ENCODE data around the gene OCEL1.
"Not testable (repeated sequence)": the region's sequence is repeated elsewhere in the genome, so short reads cannot be mapped to it uniquely, and the experiment has no call there.

OCEL1 gene

GRCh38 chr19:17185590-17185989, 40.4 kb upstream of the OCEL1 start:
- H3K36me3 ChIP-seq (replicated peaks; ENCODE audit: insufficient read depth, low read length), result no peaks in the 10 kb centered on the region

GRCh38 chr19:17191736-17192135, 34.3 kb upstream of the OCEL1 start:
- H3K9ac ChIP-seq (ENCODE audit: low read length); H3K36me3 ChIP-seq (replicated peaks; ENCODE audit: insufficient read depth, low read length); H2AFZ ChIP-seq (ENCODE audit: low read length); H3K27ac ChIP-seq (ENCODE audit: low read length); H3F3A ChIP-seq (ENCODE audit: insufficient read depth, low read length); H4K20me1 ChIP-seq (ENCODE audit: insufficient read depth, low read length); H3K9me3 ChIP-seq (replicated peaks; ENCODE audit: insufficient read depth, low read length); DNase-seq; H3K4me2 ChIP-seq (ENCODE audit: low read depth, low read length); H3K79me2 ChIP-seq (ENCODE audit: low read length); H3K4me1 ChIP-seq (ENCODE audit: low read length); H3K9me2 ChIP-seq (replicated peaks; ENCODE audit: insufficient read depth, low read length); H3K4me3 ChIP-seq (ENCODE audit: low read length); H3K27me3 ChIP-seq (replicated peaks; ENCODE audit: insufficient read depth, low read length): not testable (repeated sequence)

More at GRCh38 chr19:17185590-17185989, 40.4 kb upstream of the OCEL1 start:
- Histone ChIP-seq H3K4me1 (ENCODE audit: low read length) (no peaks in the 10 kb centered on the region), H3K4me2 (ENCODE audit: low read depth, low read length) (no peak overlapping the region), H3K27ac (ENCODE audit: low read length) (no peak overlapping the region), H4K20me1 (ENCODE audit: insufficient read depth, low read length) (no peaks in the 10 kb centered on the region), H2AFZ (ENCODE audit: low read length) (no peak overlapping the region), H3K9ac (ENCODE audit: low read length) (no peak overlapping the region), H3F3A (ENCODE audit: insufficient read depth, low read length) (no peaks in the 10 kb centered on the region), H3K27me3 (replicated peaks; ENCODE audit: insufficient read depth, low read length) (no peaks in the 10 kb centered on the region), H3K79me2 (ENCODE audit: low read length) (no peaks in the 10 kb centered on the region), H3K9me2 (replicated peaks; ENCODE audit: insufficient read depth, low read length) (no peaks in the 10 kb centered on the region), H3K9me3 (replicated peaks; ENCODE audit: insufficient read depth, low read length) (no peaks in the 10 kb centered on the region), H3K4me3 (ENCODE audit: low read length) (no peak overlapping the region)
- TF ChIP-seq EZH2phosphoT487 (IDR thresholded peaks at IDR 0.05; ENCODE audit: low read length) (no peak), CTCF (IDR thresholded peaks at IDR 0.05; ENCODE audit: low read length) (no peak), EZH2 (optimal IDR thresholded peaks at IDR 0.05; ENCODE audit: low read depth, low read length) (no peak)
- DNase-seq, result no peak

GRCh38 chr19:17192751-17193150, 33.3 kb upstream of the OCEL1 start:
- Histone ChIP-seq H3K9me3 (replicated peaks; ENCODE audit: insufficient read depth, low read length) (no peaks in the 10 kb centered on the region), H3K79me2 (ENCODE audit: low read length) (no peaks in the 10 kb centered on the region), H3K27me3 (replicated peaks; ENCODE audit: insufficient read depth, low read length) (no peaks in the 10 kb centered on the region), H2AFZ (ENCODE audit: low read length) (no peak overlapping the region), H4K20me1 (ENCODE audit: insufficient read depth, low read length) (no peaks in the 10 kb centered on the region), H3F3A (ENCODE audit: insufficient read depth, low read length) (no peaks in the 10 kb centered on the region), H3K9me2 (replicated peaks; ENCODE audit: insufficient read depth, low read length) (no peaks in the 10 kb centered on the region), H3K4me1 (ENCODE audit: low read length) (no peaks in the 10 kb centered on the region), H3K36me3 (replicated peaks; ENCODE audit: insufficient read depth, low read length) (no peaks in the 10 kb centered on the region), H3K9ac (ENCODE audit: low read length) (no peak overlapping the region), H3K4me3 (ENCODE audit: low read length) (no peak overlapping the region), H3K27ac (ENCODE audit: low read length) (no peak overlapping the region), H3K4me2 (ENCODE audit: low read depth, low read length) (no peak overlapping the region)
- no peak for DNase-seq
- TF ChIP-seq EZH2 (optimal IDR thresholded peaks at IDR 0.05; ENCODE audit: low read depth, low read length), result no peak
- TF ChIP-seq EZH2phosphoT487 (IDR thresholded peaks at IDR 0.05; ENCODE audit: low read length), result no peak
- TF ChIP-seq CTCF (IDR thresholded peaks at IDR 0.05; ENCODE audit: low read length), result no peak

GRCh38 chr19:17194608-17195007, 31.4 kb upstream of the OCEL1 start:
- TF ChIP-seq CTCF (IDR thresholded peaks at IDR 0.05; ENCODE audit: low read length) (no peak), EZH2 (optimal IDR thresholded peaks at IDR 0.05; ENCODE audit: low read depth, low read length) (no peak), EZH2phosphoT487 (IDR thresholded peaks at IDR 0.05; ENCODE audit: low read length) (no peak)
- Histone ChIP-seq H3K9me2 (replicated peaks; ENCODE audit: insufficient read depth, low read length) (no peaks in the 10 kb centered on the region), H3K9ac (ENCODE audit: low read length) (no peak overlapping the region), H3K79me2 (ENCODE audit: low read length) (no peaks in the 10 kb centered on the region), H3K9me3 (replicated peaks; ENCODE audit: insufficient read depth, low read length) (no peaks in the 10 kb centered on the region), H3K4me1 (ENCODE audit: low read length) (no peaks in the 10 kb centered on the region), H3F3A (ENCODE audit: insufficient read depth, low read length) (no peaks in the 10 kb centered on the region), H4K20me1 (ENCODE audit: insufficient read depth, low read length) (no peaks in the 10 kb centered on the region), H3K36me3 (replicated peaks; ENCODE audit: insufficient read depth, low read length) (no peaks in the 10 kb centered on the region), H3K4me2 (ENCODE audit: low read depth, low read length) (no peak overlapping the region), H2AFZ (ENCODE audit: low read length) (no peak overlapping the region), H3K4me3 (ENCODE audit: low read length) (no peak overlapping the region), H3K27ac (ENCODE audit: low read length) (no peak overlapping the region), H3K27me3 (replicated peaks; ENCODE audit: insufficient read depth, low read length) (no peaks in the 10 kb centered on the region)
- no peak for DNase-seq

Measured in MM.1S (cell line).